HepG2 (cell line): ENCODE measurements around the gene ADGRB3. TPM values are rescaled to one million over a fixed set of nuclear protein-coding genes. Genes with fewer than 3 reads are reported as not detected.

Experiments
- ATAC-seq: fragments of 200-7000 bp; cut with Tn5 transposase; 3 replicates; pipeline ENCODE4 v1.9.1; 2020; ENCODE audit warnings: mild to moderate bottlenecking, moderate library complexity
- BruUV-seq: library from RNA; stranded (reverse); fragments of 400-500 nt; replicated peaks from 2 replicates; lab custom pipeline; 2021; lab: Mats Ljungman, UMichigan
- CTCF ChIA-PET: fragments of 300-600 bp; formaldehyde crosslinking; extraction: SDS; loops from one replicate; lab custom pipeline; 2021; ENCODE audit warnings: low total read pairs, inconsistent platforms, low intra/inter-chr PET ratio; lab: Yijun Ruan, JAX
- POLR2A ChIA-PET: fragments of 350-600 bp; sonication (Branson Sonifier 250); formaldehyde crosslinking; loops from one replicate; lab custom pipeline; 2020; ENCODE audit warnings: antibody characterized with exemption, inconsistent platforms; lab: Yijun Ruan, JAX
- DNase-seq: peaks from one replicate; pipeline ENCODE4 v3.0.0-alpha.2; 2015; ENCODE audit warnings: low spot score
- FAIRE-seq: peaks from 3 replicates; lab custom pipeline; 2011; peaks lifted over from hg19 to GRCh38; lab: Jason Lieb, UNC
- H2AFZ ChIP-seq: one replicate; pipeline ENCODE4 v1.6.1; 2011; ENCODE audit warnings: low read length, inconsistent platforms
- H3K27ac ChIP-seq: fragments of 300-600 bp; 3 replicates; pipeline ENCODE4 v1.8.0; 2011; ENCODE audit warnings: mixed run types, mild to moderate bottlenecking, mixed read lengths, low read length, inconsistent platforms; ENCODE audit not compliant: insufficient read depth; ENCODE audit errors: extremely low read length
- H3K27me3 ChIP-seq, 2 experiments: fragments of 200-600 bp in 1 of 2; 2 replicates in 1 of 2; 3 replicates in 1 of 2; pipeline versions ENCODE4 v1.6.0 to v1.8.0; 2011; ENCODE audit warnings: low read length in 2 of 2, mild to moderate bottlenecking in 2 of 2, moderate library complexity in 2 of 2, inconsistent platforms in 1 of 2; ENCODE audit not compliant: insufficient read depth in 2 of 2, control insufficient read depth in 1 of 2
- H3K36me3 ChIP-seq, 2 experiments: fragments of 200-600 bp in 1 of 2; replicated peaks in 1 of 2; 2 replicates in 1 of 2; 3 replicates in 1 of 2; pipeline versions ENCODE4 v1.5.1 to v1.8.0; 2011; ENCODE audit warnings: low read length in 2 of 2, inconsistent platforms in 1 of 2; ENCODE audit not compliant: insufficient read depth in 2 of 2, control insufficient read depth in 1 of 2
- H3K4me1 ChIP-seq: 2 replicates; pipeline ENCODE4 v1.5.1; 2012; ENCODE audit warnings: low read length, inconsistent platforms; ENCODE audit not compliant: insufficient read depth
- H3K4me2 ChIP-seq: 2 replicates; pipeline ENCODE4 v1.6.0; 2011; ENCODE audit warnings: low read depth, low read length, inconsistent platforms
- H3K4me3 ChIP-seq, 3 experiments: fragments of 200-600 bp in 1 of 3; sonication (generic), shearing (Covaris generic) in 1 of 3; replicated peaks in 1 of 3; 2 replicates each; pipeline ENCODE4 v1.5.1; 2011 to 2016; ENCODE audit warnings: low read length in 3 of 3, inconsistent platforms in 2 of 3, low read depth in 2 of 3, mild to moderate bottlenecking in 2 of 3, control low read depth in 1 of 3, mixed read lengths in 1 of 3; ENCODE audit not compliant: insufficient read depth in 1 of 3
- H3K79me2 ChIP-seq: one replicate; pipeline ENCODE4 v1.6.1; 2011; ENCODE audit warnings: low read length, inconsistent platforms; ENCODE audit not compliant: insufficient read depth
- H3K9ac ChIP-seq: 2 replicates; pipeline ENCODE4 v1.6.0; 2011; ENCODE audit warnings: mild to moderate bottlenecking, low read depth, low read length, inconsistent platforms; ENCODE audit not compliant: insufficient read depth
- H3K9me3 ChIP-seq: 2 replicates; pipeline ENCODE4 v1.5.1; 2012; ENCODE audit warnings: mild to moderate bottlenecking, low read length
- H4K20me1 ChIP-seq: 2 replicates; pipeline ENCODE4 v1.6.0; 2011; ENCODE audit warnings: inconsistent platforms, mild to moderate bottlenecking, low read length, moderate library complexity; ENCODE audit not compliant: insufficient read depth
- ETS1 ChIP-seq: sonication (generic); formaldehyde crosslinking; IDR thresholded peaks from 2 replicates; pipeline ENCODE4 v1.4.0; 2020; ENCODE audit warnings: missing genetic modification reagents
- GATAD1 ChIP-seq: IDR thresholded peaks from 2 replicates; pipeline ENCODE4 v1.6.1; 2016; ENCODE audit warnings: missing genetic modification reagents, missing compliant biosample characterization
- HMGXB4 ChIP-seq, 2 experiments: sonication (generic) in 1 of 2; formaldehyde crosslinking in 1 of 2; IDR thresholded peaks; 2 replicates each; pipeline versions ENCODE4 v1.4.0 to v1.6.1; 2018 to 2020; ENCODE audit warnings: missing genetic modification reagents in 2 of 2, borderline replicate concordance in 1 of 2, low read depth in 1 of 2, mild to moderate bottlenecking in 1 of 2, missing biosample characterization in 1 of 2
- ISL2 ChIP-seq: sonication (generic); formaldehyde crosslinking; IDR thresholded peaks from 2 replicates; pipeline ENCODE4 v1.5.0; 2020; ENCODE audit warnings: missing genetic modification reagents
- PCBP1 ChIP-seq: fragments of 200-400 bp; formaldehyde crosslinking; IDR thresholded peaks from 2 replicates; pipeline ENCODE4 v1.6.1; 2017; ENCODE audit warnings: mild to moderate bottlenecking, low read depth, low read length, borderline replicate concordance
- PTBP1 ChIP-seq: fragments of 200-400 bp; formaldehyde crosslinking; IDR thresholded peaks from 2 replicates; pipeline ENCODE4 v1.6.1; 2018; ENCODE audit warnings: low read length, low read depth; ENCODE audit not compliant: poor library complexity, severe bottlenecking
- ZBTB42 ChIP-seq: sonication (generic); formaldehyde crosslinking; IDR thresholded peaks from 2 replicates; pipeline ENCODE4 v1.5.0; 2020; ENCODE audit warnings: mild to moderate bottlenecking, missing genetic modification reagents
- ZNF17 ChIP-seq: sonication (generic); formaldehyde crosslinking; IDR thresholded peaks from 2 replicates; pipeline ENCODE4 v1.5.0; 2020; ENCODE audit warnings: mild to moderate bottlenecking, missing genetic modification reagents
- ZNF335 ChIP-seq: sonication (generic); formaldehyde crosslinking; IDR thresholded peaks from 2 replicates; pipeline ENCODE4 v1.4.0; 2020; ENCODE audit warnings: missing genetic modification reagents
- ZNF761 ChIP-seq: sonication (generic); formaldehyde crosslinking; conservative IDR thresholded peaks from 2 replicates; pipeline ENCODE4 v1.4.0; 2020; ENCODE audit warnings: mild to moderate bottlenecking, missing genetic modification reagents
- WGBS: methylation state at CpG from one replicate; pipeline ENCODE4 v1.1.6; 2017; ENCODE audit warnings: low lambda C conversion rate; 5-methylcytosine and 5-hydroxymethylcytosine counted together
- in situ Hi-C: cut with HindIII; loops from 2 replicates; pipeline ENCODE4 v1.10.0; 2017; ENCODE audit warnings: low pct_unique_long_range_greater_than_20kb; ENCODE audit not compliant: extremely low pct_ligation_motif_present
- intact Hi-C: fragments of 100-400 bp; cut with micrococcal nuclease; formaldehyde crosslinking; loops from one replicate; pipeline ENCODE4 v1.10.0; 2022; ENCODE audit not compliant: unreplicated experiment
- polyA plus RNA-seq, 8 experiments: library from polyadenylated mRNA; depleted of rRNA in 3 of 8; stranded (reverse) in 7 of 8; unstranded in 1 of 8; fragments of >200 nt; fragmentation: Illumina TruSeq in 4 of 8; extraction: Trizol in 4 of 8; gene quantifications; 2 replicates each; pipeline versions ENCODE4 v1.2.1 to v1.2.3, GENCODE V29; 2011 to 2016; ENCODE audit warnings: low read depth in 4 of 8, missing spikeins in 1 of 8, mixed read lengths in 1 of 8; ENCODE audit not compliant: insufficient read depth in 1 of 8
- total RNA-seq, 5 experiments: library from RNA; depleted of rRNA; stranded (reverse); fragments of >200 nt; fragmentation: Illumina TruSeq; extraction: Trizol; gene quantifications; 2 replicates each; pipeline ENCODE4 v1.2.3, GENCODE V29; 2016; ENCODE audit warnings: low read depth in 1 of 5

Gene ADGRB3
- total and polyA plus RNA-seq, 2 of the 13 experiments (the other 11 are each of a cell fraction or from before 2014, with no cell fraction given): not detected

GRCh38 chr6:68652117-68652536 is 17.0 kb downstream of the ADGRB3 start:
- in situ Hi-C loops: no loop called here
- WGBS: 31% methylated on average over 6 of the region's 6 CpGs
- no peak overlapping the region for H3K4me3 ChIP-seq
- H3K9me3 ChIP-seq: no peaks in the 10 kb centered on the region
- TF ChIP-seq PCBP1 (no peak), ZNF335 (CRISPR knock-in tag) (no peak), ZNF761 (CRISPR knock-in tag) (no peak), ETS1 (CRISPR knock-in tag) (no peak), PTBP1 (no peak), ZBTB42 (no peak), ZNF17 (CRISPR knock-in tag) (no peak), HMGXB4 (CRISPR knock-in tag; IDR thresholded peaks at IDR 0.05; ENCODE audit: borderline replicate concordance in 1 of 2, low read depth in 1 of 2) (no peak), GATAD1 (CRISPR knock-in tag) (no peak), ISL2 (CRISPR knock-in tag) (no peak)
- TF ChIP-seq, all 625 proteins: peak for 0
- intact Hi-C loops: no loop called here
- DNase-seq: no peak
- no peaks in the 10 kb centered on the region for H3K27me3 ChIP-seq
- H3K27ac ChIP-seq: no peak overlapping the region
- no peak overlapping the region for H3K4me2 ChIP-seq
- ATAC-seq: peak; percentile 73
- ChIA-PET CTCF (no interaction called here), POLR2A (no interaction called here)
- no peak overlapping the region for H2AFZ ChIP-seq
- no TSS peak for BruUV-seq
- no peak for FAIRE-seq
- H3K4me1 ChIP-seq: no peaks in the 10 kb centered on the region
- H4K20me1 ChIP-seq: no peaks in the 10 kb centered on the region
- H3K79me2 ChIP-seq: no peaks in the 10 kb centered on the region
- no peak overlapping the region for H3K9ac ChIP-seq
- no peaks in the 10 kb centered on the region for H3K36me3 ChIP-seq
